Measurements from ENCODE around the gene SHC4. TPM values are rescaled to one million over a fixed set of nuclear protein-coding genes. Genes with fewer than 3 reads are reported as not detected.

SHC4 gene
- polyA plus RNA-seq, 3 donors: 0.09 TPM; not detected in 2

DNA sequence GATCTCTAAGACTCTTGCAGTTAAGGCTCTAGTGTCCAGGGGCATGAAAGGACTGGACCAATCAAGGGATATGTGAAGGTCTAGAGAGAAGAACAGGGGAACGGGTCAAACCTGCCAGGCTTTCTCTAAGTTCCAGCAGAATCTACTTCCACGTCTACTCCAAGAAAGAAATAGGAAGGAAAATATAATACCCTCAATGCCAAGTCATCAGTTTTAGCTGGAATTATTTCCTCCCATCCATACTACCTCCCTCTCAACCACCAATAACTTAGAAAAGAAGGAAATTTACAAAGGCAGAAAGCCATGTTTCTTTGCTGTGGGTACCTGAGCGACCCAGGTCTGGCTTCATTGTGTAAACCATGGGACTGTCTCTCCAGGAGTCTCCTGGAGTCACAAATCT, 7.8 kb downstream of the SHC4 start:
- Mint-ChIP-seq H3K9me3 (peaks cover 0 to 2% (median 0%) of the 10 kb centered on the region in 7 donors), H3K4me3 (no peak overlapping the region), H3K36me3 (no peaks in the 10 kb centered on the region), H3K4me1 (no peaks in the 10 kb centered on the region), H3K27ac (no peak overlapping the region), H3K27me3 (ENCODE audit: low read depth in 3 of 3) (peaks cover 0 to 7% (median 2%) of the 10 kb centered on the region in 3 donors)
- H3K79me2 ChIP-seq (ENCODE audit: insufficient read depth, low read length): no peaks in the 10 kb centered on the region
- H3K4me2 ChIP-seq (replicated peaks; ENCODE audit: extremely low read depth, low read length, poor library complexity, severe bottlenecking): no peak overlapping the region
- no peak for DNase-seq
- no peak overlapping the region for H2AFZ ChIP-seq (ENCODE audit: insufficient read depth, low read depth, low read length, poor library complexity, severe bottlenecking)
- TF ChIP-seq, protein P1, sequence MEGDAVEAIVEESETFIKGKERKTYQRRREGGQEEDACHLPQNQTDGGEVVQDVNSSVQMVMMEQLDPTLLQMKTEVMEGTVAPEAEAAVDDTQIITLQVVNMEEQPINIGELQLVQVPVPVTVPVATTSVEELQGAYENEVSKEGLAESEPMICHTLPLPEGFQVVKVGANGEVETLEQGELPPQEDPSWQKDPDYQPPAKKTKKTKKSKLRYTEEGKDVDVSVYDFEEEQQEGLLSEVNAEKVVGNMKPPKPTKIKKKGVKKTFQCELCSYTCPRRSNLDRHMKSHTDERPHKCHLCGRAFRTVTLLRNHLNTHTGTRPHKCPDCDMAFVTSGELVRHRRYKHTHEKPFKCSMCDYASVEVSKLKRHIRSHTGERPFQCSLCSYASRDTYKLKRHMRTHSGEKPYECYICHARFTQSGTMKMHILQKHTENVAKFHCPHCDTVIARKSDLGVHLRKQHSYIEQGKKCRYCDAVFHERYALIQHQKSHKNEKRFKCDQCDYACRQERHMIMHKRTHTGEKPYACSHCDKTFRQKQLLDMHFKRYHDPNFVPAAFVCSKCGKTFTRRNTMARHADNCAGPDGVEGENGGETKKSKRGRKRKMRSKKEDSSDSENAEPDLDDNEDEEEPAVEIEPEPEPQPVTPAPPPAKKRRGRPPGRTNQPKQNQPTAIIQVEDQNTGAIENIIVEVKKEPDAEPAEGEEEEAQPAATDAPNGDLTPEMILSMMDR (IDR thresholded peaks at IDR 0.05): no peak
- intact Hi-C loops (cut with micrococcal nuclease): no loop called here
- no peak overlapping the region for H3K27ac ChIP-seq (ENCODE audit: low read depth in 1 of 2, low read length in 2 of 2)
- H3K27me3 ChIP-seq (ENCODE audit: control insufficient read depth in 2 of 2, insufficient read depth in 2 of 2, low read length in 2 of 2): no peaks in the 10 kb centered on the region
- no peaks in the 10 kb centered on the region for H4K20me1 ChIP-seq (ENCODE audit: insufficient read depth, low read length)
- WGBS (ENCODE audit: insufficient coverage): 100% methylated on average over 1 of the region's 3 CpGs
- H3K9me3 ChIP-seq (replicated peaks in 1 of 2; ENCODE audit: control insufficient read depth in 1 of 2, insufficient read depth in 1 of 2, low read length in 2 of 2): no peaks in the 10 kb centered on the region
- no peaks in the 10 kb centered on the region for H3K36me3 ChIP-seq (replicated peaks in 1 of 2; ENCODE audit: control insufficient read depth in 1 of 2, insufficient read depth in 2 of 2, low read length in 2 of 2)
- no peaks in the 10 kb centered on the region for H3K4me1 ChIP-seq (ENCODE audit: control insufficient read depth in 1 of 2, insufficient read depth in 2 of 2, low read length in 2 of 2)
- no peak overlapping the region for H3K9ac ChIP-seq (ENCODE audit: insufficient read depth, low read length, poor library complexity, severe bottlenecking)
- H3K4me3 ChIP-seq (replicated peaks in 1 of 3; ENCODE audit: low read depth in 2 of 3, low read length in 3 of 3): no peak overlapping the region

DNA sequence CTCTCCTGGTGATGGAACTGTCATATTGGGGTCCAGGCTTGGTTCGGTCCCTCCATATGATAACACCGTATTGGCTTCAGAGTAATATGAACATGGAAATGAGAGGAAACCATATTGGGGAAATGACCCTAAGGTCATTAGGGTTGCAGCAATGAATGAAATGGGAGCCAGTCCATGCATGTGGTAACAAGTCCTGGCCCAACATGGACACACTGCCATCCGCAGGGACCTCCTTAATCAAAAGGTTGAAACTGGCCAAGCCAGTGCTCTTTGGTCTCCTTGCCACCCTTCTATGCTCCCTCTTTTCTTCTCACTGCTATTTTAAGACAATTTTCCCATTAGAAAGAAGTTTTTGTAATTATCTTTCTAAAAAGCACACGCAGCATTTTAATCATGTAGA, 8.3 kb downstream of the SHC4 start:
- Histone ChIP-seq H3K36me3 (replicated peaks in 1 of 2; ENCODE audit: control insufficient read depth in 1 of 2, insufficient read depth in 2 of 2, low read length in 2 of 2) (no peaks in the 10 kb centered on the region), H3K4me3 (replicated peaks in 1 of 3; ENCODE audit: low read depth in 2 of 3, low read length in 3 of 3) (no peak overlapping the region), H2AFZ (ENCODE audit: insufficient read depth, low read depth, low read length, poor library complexity, severe bottlenecking) (no peak overlapping the region), H3K4me2 (replicated peaks; ENCODE audit: extremely low read depth, low read length, poor library complexity, severe bottlenecking) (no peak overlapping the region), H4K20me1 (ENCODE audit: insufficient read depth, low read length) (no peaks in the 10 kb centered on the region), H3K4me1 (ENCODE audit: control insufficient read depth in 1 of 2, insufficient read depth in 2 of 2, low read length in 2 of 2) (no peaks in the 10 kb centered on the region), H3K9me3 (replicated peaks in 1 of 2; ENCODE audit: control insufficient read depth in 1 of 2, insufficient read depth in 1 of 2, low read length in 2 of 2) (no peaks in the 10 kb centered on the region), H3K27me3 (ENCODE audit: control insufficient read depth in 2 of 2, insufficient read depth in 2 of 2, low read length in 2 of 2) (no peaks in the 10 kb centered on the region), H3K9ac (ENCODE audit: insufficient read depth, low read length, poor library complexity, severe bottlenecking) (no peak overlapping the region), H3K79me2 (ENCODE audit: insufficient read depth, low read length) (no peaks in the 10 kb centered on the region), H3K27ac (ENCODE audit: low read depth in 1 of 2, low read length in 2 of 2) (no peak overlapping the region)
- 88% methylated on average over 1 of the region's 4 CpGs for WGBS (ENCODE audit: insufficient coverage)
- Mint-ChIP-seq H3K4me1 (no peaks in the 10 kb centered on the region), H3K27ac (no peak overlapping the region), H3K36me3 (no peaks in the 10 kb centered on the region), H3K4me3 (no peak overlapping the region), H3K27me3 (ENCODE audit: low read depth in 3 of 3) (peaks cover 2 to 10% (median 3%) of the 10 kb centered on the region in 3 donors), H3K9me3 (peaks cover 0 to 2% (median 0%) of the 10 kb centered on the region in 7 donors)
- TF ChIP-seq, protein P1 (IDR thresholded peaks at IDR 0.05): no peak
- intact Hi-C loops (cut with micrococcal nuclease): no loop called here
- DNase-seq: no peak

Data from CD14-positive monocyte (primary cell).